Neural progenitor cell (in vitro differentiated cells): ENCODE measurements around the gene TPM1.

ENCODE experiments used
- CTCF ChIP-seq: fragments of 200-600 bp; sonication (generic); IDR thresholded peaks from 2 replicates; pipeline ENCODE4 v1.5.1; 2017; ENCODE audit warnings: antibody characterized with exemption, mild to moderate bottlenecking
- EZH2 ChIP-seq: fragments of 200-600 bp; sonication (generic); IDR thresholded peaks from 2 replicates; pipeline ENCODE4 v1.6.1; 2017; ENCODE audit warnings: antibody characterized with exemption, mild to moderate bottlenecking, moderate library complexity

GRCh38 chr15:63029676-63030075 is 12.9 kb upstream of the TPM1 start:
- no peak for TF ChIP-seq CTCF
- no peak for TF ChIP-seq EZH2
